Chondrocyte (in vitro differentiated cells): ENCODE data around the gene ZMYM4. TPM values are rescaled to one million over a fixed set of nuclear protein-coding genes. Genes with fewer than 3 reads are reported as not detected.

Experiments
- DNase-seq: peaks from one replicate; pipeline ENCODE4 v3.0.0; 2021; ENCODE audit warnings: mixed read lengths, low spot score
- H3K27ac Mint-ChIP-seq: one replicate; pipeline ENCODE4 v1.8.0; 2021; ENCODE audit warnings: mild to moderate bottlenecking, moderate library complexity, mixed read lengths; ENCODE audit not compliant: unreplicated experiment
- H3K27me3 Mint-ChIP-seq: 2 replicates; pipeline ENCODE4 v1.8.0; 2021; ENCODE audit warnings: low read depth, mixed read lengths
- H3K36me3 Mint-ChIP-seq: 2 replicates; pipeline ENCODE4 v1.8.0; 2021; ENCODE audit warnings: low read depth, mixed read lengths
- H3K4me1 Mint-ChIP-seq: 2 replicates; pipeline ENCODE4 v1.8.0; 2021; ENCODE audit warnings: low read depth, mild to moderate bottlenecking, mixed read lengths
- H3K4me3 Mint-ChIP-seq: one replicate; pipeline ENCODE4 v1.8.0; 2021; ENCODE audit warnings: mild to moderate bottlenecking, moderate library complexity, mixed read lengths; ENCODE audit not compliant: unreplicated experiment
- H3K9me3 Mint-ChIP-seq: 2 replicates; pipeline ENCODE4 v1.8.0; 2021; ENCODE audit warnings: low read depth, mixed read lengths
- CTCF ChIP-seq: fragments of 200-600 bp; sonication (generic); IDR thresholded peaks from 2 replicates; pipeline ENCODE4 v1.5.0; 2021; ENCODE audit warnings: antibody characterized with exemption, mild to moderate bottlenecking, moderate library complexity
- total RNA-seq: library from RNA; stranded (reverse); gene quantifications from 3 replicates; pipeline ENCODE4 v1.2.1, GENCODE V29; 2021

Gene ZMYM4
- total RNA-seq, 1 donor from 2014 or later: 51.0 TPM

DNA sequence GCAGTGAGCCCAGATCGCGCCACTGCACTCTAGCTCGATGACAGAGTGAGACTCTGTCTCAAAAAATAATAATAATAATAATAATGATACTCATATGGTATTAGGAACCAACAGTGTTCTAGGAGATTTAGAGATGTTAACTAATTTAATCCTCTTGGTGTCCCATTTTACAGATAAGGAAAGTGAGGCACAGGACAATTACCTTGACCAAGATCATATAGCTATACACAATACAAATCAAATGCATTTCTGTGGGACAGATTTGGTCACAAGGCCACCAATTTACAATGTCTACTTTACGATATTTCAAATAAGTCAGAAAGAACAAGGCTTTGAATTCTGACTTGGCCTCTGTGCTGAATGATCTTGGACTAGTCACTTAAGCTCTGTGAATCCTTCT lies 2.2 kb upstream of the ZMYM4 start:
- H3K27ac Mint-ChIP-seq: no peak overlapping the region
- H3K4me1 Mint-ChIP-seq: peaks cover 35% of the 10 kb centered on the region
- H3K27me3 Mint-ChIP-seq: no peaks in the 10 kb centered on the region

GRCh38 chr1:35269201-35269988 lies 886 bp downstream of the ZMYM4 start:
- no peak for TF ChIP-seq CTCF
- H3K4me1 Mint-ChIP-seq: peaks cover 41% of the 10 kb centered on the region
- H3K36me3 Mint-ChIP-seq: no peaks in the 10 kb centered on the region
- no peaks in the 10 kb centered on the region for H3K27me3 Mint-ChIP-seq
- no peaks in the 10 kb centered on the region for H3K9me3 Mint-ChIP-seq
- H3K27ac Mint-ChIP-seq: peak overlapping the region; percentile 59
- peak overlapping the region; percentile 80 for H3K4me3 Mint-ChIP-seq
- no peak for DNase-seq

More for the DNA sequence above, 2.2 kb upstream of the ZMYM4 start:
- TF ChIP-seq CTCF: no peak
- Mint-ChIP-seq H3K4me3 (no peak overlapping the region), H3K9me3 (no peaks in the 10 kb centered on the region), H3K36me3 (no peaks in the 10 kb centered on the region)
- DNase-seq: no peak

GRCh38 chr1:35269989-35270289 lies 1.4 kb downstream of the ZMYM4 start:
- H3K4me3 Mint-ChIP-seq: peak overlapping the region; percentile 80
- H3K27ac Mint-ChIP-seq: no peak overlapping the region
- DNase-seq: no peak
- no peaks in the 10 kb centered on the region for H3K27me3 Mint-ChIP-seq
- no peaks in the 10 kb centered on the region for H3K36me3 Mint-ChIP-seq
- peaks cover 35% of the 10 kb centered on the region for H3K4me1 Mint-ChIP-seq
- no peak for TF ChIP-seq CTCF
- no peaks in the 10 kb centered on the region for H3K9me3 Mint-ChIP-seq

- Mint-ChIP-seq H3K27ac (no peak overlapping the region), H3K27me3 (no peaks in the 10 kb centered on the region), H3K4me1 (peaks cover 27% of the 10 kb centered on the region), H3K9me3 (no peaks in the 10 kb centered on the region), H3K36me3 (no peaks in the 10 kb centered on the region), H3K4me3 (no peak overlapping the region)
- no peak for TF ChIP-seq CTCF
- DNase-seq: no peak
Measured at GRCh38 chr1:35270836-35271235, 2.3 kb downstream of the ZMYM4 start.

- H3K4me3 Mint-ChIP-seq: no peak overlapping the region
- TF ChIP-seq CTCF: no peak
- H3K4me1 Mint-ChIP-seq: peaks cover 34% of the 10 kb centered on the region
Measured at GRCh38 chr1:35274197-35274596, 5.7 kb downstream of the ZMYM4 start.

More at GRCh38 chr1:35274197-35274596, 5.7 kb downstream of the ZMYM4 start:
- H3K27me3 Mint-ChIP-seq: no peaks in the 10 kb centered on the region
- no peaks in the 10 kb centered on the region for H3K9me3 Mint-ChIP-seq
- H3K36me3 Mint-ChIP-seq: peaks cover 2% of the 10 kb centered on the region
- no peak overlapping the region for H3K27ac Mint-ChIP-seq
- DNase-seq: no peak
